Calu3 (cell line): Measurements from ENCODE around the gene AGBL5. TPM values are rescaled to one million over a fixed set of nuclear protein-coding genes. Genes with fewer than 3 reads are reported as not detected.

ENCODE experiments used
- BruUV-seq: library from RNA; stranded (reverse); fragments of 400-500 nt; replicated peaks from 2 replicates; lab custom pipeline; 2021; lab: Mats Ljungman, UMichigan
- CTCF ChIA-PET: fragments of 300-600 bp; sonication (Branson Sonifier 250); formaldehyde crosslinking; loops from one replicate; lab custom pipeline; 2022; ENCODE audit warnings: antibody characterized with exemption; lab: Charles Lee
- DNase-seq: peaks from one replicate; pipeline ENCODE4 v3.0.0; 2022
- H3K27ac Mint-ChIP-seq: one replicate; pipeline ENCODE4 v1.8.0; 2022; ENCODE audit warnings: mixed read lengths; ENCODE audit not compliant: unreplicated experiment
- H3K27me3 Mint-ChIP-seq: one replicate; pipeline ENCODE4 v1.8.0; 2022; ENCODE audit warnings: mixed read lengths; ENCODE audit not compliant: unreplicated experiment
- H3K36me3 Mint-ChIP-seq: one replicate; pipeline ENCODE4 v1.8.0; 2022; ENCODE audit warnings: mild to moderate bottlenecking, moderate library complexity, mixed read lengths; ENCODE audit not compliant: insufficient read depth, unreplicated experiment
- H3K4me1 Mint-ChIP-seq: one replicate; pipeline ENCODE4 v1.8.0; 2022; ENCODE audit warnings: mild to moderate bottlenecking, low read depth, mixed read lengths; ENCODE audit not compliant: unreplicated experiment
- H3K4me3 Mint-ChIP-seq: one replicate; pipeline ENCODE4 v1.8.0; 2022; ENCODE audit warnings: mild to moderate bottlenecking, low read depth, moderate library complexity, mixed read lengths; ENCODE audit not compliant: unreplicated experiment
- H3K9me3 Mint-ChIP-seq: one replicate; pipeline ENCODE4 v1.8.0; 2022; ENCODE audit warnings: low read depth, mixed read lengths; ENCODE audit not compliant: unreplicated experiment
- intact Hi-C: fragments of 100-400 bp; cut with micrococcal nuclease; formaldehyde crosslinking; loops from one replicate; pipeline ENCODE4 v1.10.0; 2022; ENCODE audit not compliant: unreplicated experiment
- total RNA-seq: library from RNA; stranded (reverse); gene quantifications from 2 replicates; pipeline ENCODE4 v1.2.3, GENCODE V29; 2022
- TF ChIP-seq, protein P1 (sequence below): fragments of 200-600 bp; IDR thresholded peaks from one replicate; pipeline ENCODE4 v1.8.0; 2022; ENCODE audit warnings: antibody characterized with exemption; ENCODE audit not compliant: unreplicated experiment

AGBL5 gene
- total RNA-seq, 1 experiment from 2014 or later: 25.2 TPM

DNA sequence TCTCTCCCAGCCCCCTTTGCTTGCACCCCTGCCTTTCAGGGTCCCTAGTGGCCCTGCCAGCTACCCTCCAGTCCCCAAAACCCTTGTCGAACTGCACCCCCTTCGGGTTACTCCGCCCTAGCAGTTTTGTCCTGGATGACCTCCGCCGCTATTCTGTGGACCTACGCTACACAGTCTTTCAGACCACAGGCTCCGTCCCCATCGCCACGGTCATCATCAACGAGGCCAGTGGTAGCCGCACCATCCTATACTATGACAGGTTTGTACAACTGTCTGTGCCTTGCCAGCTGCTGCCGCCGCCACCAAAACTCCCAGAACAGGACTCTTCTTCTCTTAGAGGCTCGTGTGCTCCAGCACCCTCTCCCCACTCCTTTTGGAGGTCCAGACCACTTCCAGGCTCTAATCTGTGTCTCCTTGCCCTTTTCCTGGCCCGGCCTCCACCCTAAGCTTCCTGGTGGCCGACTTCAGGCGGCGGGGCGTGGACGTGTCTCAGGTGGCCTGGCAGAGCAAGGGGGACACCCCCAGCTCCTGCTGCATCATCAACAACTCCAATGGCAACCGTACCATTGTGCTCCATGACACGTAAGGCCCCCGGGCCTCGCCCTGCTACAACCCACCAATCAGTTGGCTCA, 43.0 kb downstream of the AGBL5 start:
- intact Hi-C loops: no loop called here

DNA sequence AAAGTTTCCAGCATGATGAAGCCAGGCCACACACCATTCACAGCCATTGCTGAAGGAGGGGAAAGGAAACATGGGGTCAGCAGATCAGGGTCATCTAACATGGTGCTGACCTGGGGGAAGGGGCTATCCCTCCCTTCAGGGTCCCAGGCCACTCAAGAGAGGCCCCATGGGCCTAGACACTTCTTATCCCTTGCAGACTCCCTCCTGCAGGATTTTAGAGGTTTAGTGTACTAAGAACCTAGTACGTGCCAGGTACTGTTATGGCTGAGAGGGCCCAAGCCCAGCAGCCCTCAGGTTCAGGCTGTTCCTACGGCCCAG, 43.9 kb downstream of the AGBL5 start:
- Mint-ChIP-seq H3K4me3 (no peak overlapping the region), H3K27ac (no peak overlapping the region), H3K4me1 (peaks cover 12% of the 10 kb centered on the region), H3K9me3 (no peaks in the 10 kb centered on the region), H3K36me3 (no peaks in the 10 kb centered on the region), H3K27me3 (no peaks in the 10 kb centered on the region)
- intact Hi-C loops: no loop called here
- DNase-seq: no peak
- BruUV-seq: no TSS peak
- CTCF ChIA-PET: no interaction called here
- TF ChIP-seq, protein P1, sequence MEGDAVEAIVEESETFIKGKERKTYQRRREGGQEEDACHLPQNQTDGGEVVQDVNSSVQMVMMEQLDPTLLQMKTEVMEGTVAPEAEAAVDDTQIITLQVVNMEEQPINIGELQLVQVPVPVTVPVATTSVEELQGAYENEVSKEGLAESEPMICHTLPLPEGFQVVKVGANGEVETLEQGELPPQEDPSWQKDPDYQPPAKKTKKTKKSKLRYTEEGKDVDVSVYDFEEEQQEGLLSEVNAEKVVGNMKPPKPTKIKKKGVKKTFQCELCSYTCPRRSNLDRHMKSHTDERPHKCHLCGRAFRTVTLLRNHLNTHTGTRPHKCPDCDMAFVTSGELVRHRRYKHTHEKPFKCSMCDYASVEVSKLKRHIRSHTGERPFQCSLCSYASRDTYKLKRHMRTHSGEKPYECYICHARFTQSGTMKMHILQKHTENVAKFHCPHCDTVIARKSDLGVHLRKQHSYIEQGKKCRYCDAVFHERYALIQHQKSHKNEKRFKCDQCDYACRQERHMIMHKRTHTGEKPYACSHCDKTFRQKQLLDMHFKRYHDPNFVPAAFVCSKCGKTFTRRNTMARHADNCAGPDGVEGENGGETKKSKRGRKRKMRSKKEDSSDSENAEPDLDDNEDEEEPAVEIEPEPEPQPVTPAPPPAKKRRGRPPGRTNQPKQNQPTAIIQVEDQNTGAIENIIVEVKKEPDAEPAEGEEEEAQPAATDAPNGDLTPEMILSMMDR: no peak

More for the DNA sequence above, 43.0 kb downstream of the AGBL5 start:
- DNase-seq: no peak
- no peak overlapping the region for H3K4me3 Mint-ChIP-seq
- TF ChIP-seq, protein P1: no peak
- no peaks in the 10 kb centered on the region for H3K9me3 Mint-ChIP-seq
- CTCF ChIA-PET: interaction anchor here (0.9 kb wide), 1 partner anchor 13 kb away, joined by 3 read pairs; no protein-coding TSS in a partner anchor
- H3K27me3 Mint-ChIP-seq: no peaks in the 10 kb centered on the region
- no peaks in the 10 kb centered on the region for H3K36me3 Mint-ChIP-seq
- BruUV-seq: no TSS peak
- no peak overlapping the region for H3K27ac Mint-ChIP-seq
- peaks cover 12% of the 10 kb centered on the region for H3K4me1 Mint-ChIP-seq

DNA sequence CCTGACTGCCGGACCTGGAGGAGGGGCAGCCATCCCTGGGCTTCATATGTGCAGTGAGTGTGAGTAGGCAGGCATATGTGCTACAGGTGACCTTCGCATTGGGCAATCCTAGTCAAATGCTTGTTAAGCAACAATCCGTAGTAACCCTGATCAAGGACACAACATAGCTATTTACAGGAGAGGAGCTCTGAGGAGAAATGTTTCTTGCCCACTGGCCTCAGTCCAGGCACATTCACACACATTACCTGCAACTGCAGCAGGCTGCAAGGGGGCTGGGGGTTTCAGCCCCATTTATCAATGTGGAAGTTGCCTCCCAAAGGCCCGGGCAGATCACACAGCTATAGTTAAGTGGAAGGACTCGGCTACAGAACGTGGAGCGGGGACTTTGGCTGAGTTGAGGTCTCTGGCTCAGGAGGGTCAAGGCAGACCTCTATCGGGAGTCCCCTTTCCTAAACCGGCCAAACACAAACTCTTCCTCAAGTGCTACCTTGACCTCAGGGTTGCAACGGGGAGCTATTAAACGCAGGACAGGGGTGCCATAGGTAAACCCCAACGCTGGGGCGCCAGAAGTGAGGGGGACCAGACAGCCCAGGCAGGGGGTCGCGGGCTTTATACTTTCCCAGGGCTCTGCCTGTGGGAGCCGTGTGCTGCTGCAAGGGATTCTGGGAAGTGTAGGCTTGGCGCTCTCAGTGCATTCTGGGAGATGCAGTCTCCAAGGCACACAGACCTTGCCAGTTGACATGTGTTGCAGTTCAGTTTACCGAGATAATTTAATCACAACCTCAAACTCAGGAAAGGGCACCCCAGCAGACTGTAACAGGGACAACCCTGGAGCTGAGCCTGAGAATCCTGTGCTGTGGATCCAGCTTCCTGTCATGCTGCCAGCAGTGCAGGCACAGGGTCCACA, 44.5 kb downstream of the AGBL5 start:
- H3K27ac Mint-ChIP-seq: no peak overlapping the region
- peak; percentile 49 for DNase-seq
- no peak overlapping the region for H3K4me3 Mint-ChIP-seq
- no peaks in the 10 kb centered on the region for H3K9me3 Mint-ChIP-seq
- CTCF ChIA-PET: interaction anchor here (1.4 kb wide), 1 partner anchor 95 kb away, joined by 4 read pairs; no protein-coding TSS in a partner anchor
- TF ChIP-seq, protein P1: no peak
- intact Hi-C loops: no loop called here
- peaks cover 12% of the 10 kb centered on the region for H3K4me1 Mint-ChIP-seq
- BruUV-seq: no TSS peak
- no peaks in the 10 kb centered on the region for H3K27me3 Mint-ChIP-seq
- H3K36me3 Mint-ChIP-seq: no peaks in the 10 kb centered on the region

DNA sequence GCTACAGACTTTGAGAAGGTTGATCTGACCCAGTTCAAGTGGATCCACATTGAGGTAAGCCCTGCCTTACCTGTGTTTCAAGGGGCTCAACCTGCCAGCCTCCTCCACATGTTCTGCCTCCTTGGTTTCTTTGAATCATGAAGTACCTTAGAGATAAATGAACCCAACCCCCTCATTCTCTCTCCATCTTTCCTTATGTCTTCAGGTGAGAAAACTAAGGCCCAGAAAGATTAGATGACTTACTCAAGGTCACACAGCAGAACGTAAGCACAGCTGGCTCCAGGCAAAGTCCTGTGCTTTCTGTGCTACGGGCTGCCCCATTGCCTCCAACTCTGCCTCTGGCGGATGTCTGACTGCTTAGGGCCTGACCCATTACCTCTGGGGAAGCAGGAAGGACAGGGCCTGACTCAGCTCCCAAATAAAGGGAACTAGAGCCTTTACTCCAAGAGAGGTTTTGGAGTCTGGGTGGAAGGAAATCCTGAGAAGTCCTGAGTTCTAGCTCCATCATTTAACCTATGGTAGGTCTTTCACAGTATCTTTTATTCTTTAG, 45.4 kb downstream of the AGBL5 start:
- Mint-ChIP-seq H3K4me1 (peaks cover 12% of the 10 kb centered on the region), H3K4me3 (no peak overlapping the region), H3K9me3 (no peaks in the 10 kb centered on the region), H3K36me3 (no peaks in the 10 kb centered on the region), H3K27me3 (no peaks in the 10 kb centered on the region), H3K27ac (no peak overlapping the region)
- intact Hi-C loops: no loop called here
- no peak for DNase-seq
- BruUV-seq: no TSS peak
- CTCF ChIA-PET: interaction anchor here (0.7 to 1.8 kb wide), 4 partner anchors 13 to 916 kb away, joined by 3 to 6 read pairs (median 4); no protein-coding TSS in a partner anchor
- TF ChIP-seq, protein P1: no peak
